HL-60/S4 (cell line): ENCODE measurements around the gene CD55.

Experiments used
- in situ Hi-C: fragments of 300-500 bp; cut with MboI; formaldehyde crosslinking; loops from 2 replicates; pipeline ENCODE4 v1.14.3; 2022; ENCODE audit warnings: low sequenced_read_pairs

Gene CD55

DNA sequence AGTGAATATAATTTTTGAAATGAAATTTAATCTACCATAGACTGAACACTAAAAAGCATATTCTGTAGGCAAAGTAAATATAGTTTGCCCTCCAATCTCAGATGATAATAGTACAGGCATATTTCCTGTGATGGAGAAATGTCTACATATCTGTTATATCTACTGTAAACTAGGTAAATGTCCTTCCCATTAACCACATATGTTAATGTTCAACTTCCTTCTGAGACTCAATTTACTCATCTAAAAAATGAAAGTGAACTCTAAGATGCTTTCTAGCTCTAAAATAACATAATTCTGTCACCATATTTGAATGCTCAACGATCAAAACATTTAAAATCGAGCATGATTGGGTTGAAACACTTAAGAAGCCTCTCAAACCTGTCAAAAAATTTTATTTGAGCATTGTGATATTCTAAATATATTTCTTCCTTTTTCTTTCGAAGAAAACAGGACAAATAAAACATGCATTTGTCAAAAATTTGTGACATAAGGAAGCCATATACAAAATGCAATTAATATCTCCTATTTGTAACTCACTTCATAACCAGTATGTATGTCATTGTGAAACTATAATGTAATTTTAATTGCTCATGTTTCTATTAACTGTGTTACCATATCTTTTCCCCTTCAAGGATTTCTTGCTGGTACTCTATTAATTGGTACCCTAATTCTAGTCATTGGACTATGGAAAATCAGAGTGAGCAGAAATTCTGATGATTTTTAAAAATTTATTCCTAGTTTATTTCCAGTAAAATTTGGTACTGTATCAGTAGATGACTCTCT is 34.2 kb downstream of the CD55 start:
- in situ Hi-C loops = no loop called here

DNA sequence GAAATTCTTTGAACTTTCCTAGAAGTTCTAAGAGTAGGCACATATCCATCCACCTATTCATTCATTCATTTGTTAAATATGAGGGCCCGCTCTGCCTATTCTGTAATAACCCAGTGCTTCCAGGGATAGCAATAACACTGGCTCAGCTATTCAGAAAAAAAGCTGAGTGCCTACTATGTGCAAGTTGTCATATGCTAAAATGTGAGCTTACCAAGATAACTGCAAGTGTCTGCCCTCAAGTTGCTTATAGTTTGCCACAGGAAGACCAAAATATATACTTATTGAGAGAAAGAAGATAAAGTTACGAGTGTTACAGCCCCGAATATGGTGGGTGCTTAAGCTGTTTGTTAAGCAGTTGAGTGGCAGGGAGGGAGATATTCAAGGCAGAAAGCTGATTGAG is 39.6 kb downstream of the CD55 start:
- in situ Hi-C loops = no loop called here

DNA sequence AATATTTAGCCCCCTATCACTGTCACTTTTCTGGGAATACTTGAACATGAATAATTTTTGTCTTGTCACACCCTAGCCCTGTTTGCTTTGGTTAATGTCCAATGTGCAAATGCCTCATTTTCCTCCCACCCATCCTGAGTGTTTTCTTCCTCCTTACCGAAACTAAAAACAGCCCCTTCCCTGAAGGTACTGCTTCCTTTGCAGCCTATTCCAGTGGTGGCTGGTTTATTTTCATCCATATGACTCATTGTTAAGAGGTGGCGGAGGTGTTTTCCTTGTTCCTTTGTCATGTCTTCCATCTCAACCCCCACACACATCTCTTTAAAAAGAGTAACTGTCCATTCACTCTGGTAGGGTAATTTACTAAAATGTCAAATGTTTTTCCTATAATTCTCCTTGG is 40.4 kb downstream of the CD55 start:
- in situ Hi-C loops = no loop called here

DNA sequence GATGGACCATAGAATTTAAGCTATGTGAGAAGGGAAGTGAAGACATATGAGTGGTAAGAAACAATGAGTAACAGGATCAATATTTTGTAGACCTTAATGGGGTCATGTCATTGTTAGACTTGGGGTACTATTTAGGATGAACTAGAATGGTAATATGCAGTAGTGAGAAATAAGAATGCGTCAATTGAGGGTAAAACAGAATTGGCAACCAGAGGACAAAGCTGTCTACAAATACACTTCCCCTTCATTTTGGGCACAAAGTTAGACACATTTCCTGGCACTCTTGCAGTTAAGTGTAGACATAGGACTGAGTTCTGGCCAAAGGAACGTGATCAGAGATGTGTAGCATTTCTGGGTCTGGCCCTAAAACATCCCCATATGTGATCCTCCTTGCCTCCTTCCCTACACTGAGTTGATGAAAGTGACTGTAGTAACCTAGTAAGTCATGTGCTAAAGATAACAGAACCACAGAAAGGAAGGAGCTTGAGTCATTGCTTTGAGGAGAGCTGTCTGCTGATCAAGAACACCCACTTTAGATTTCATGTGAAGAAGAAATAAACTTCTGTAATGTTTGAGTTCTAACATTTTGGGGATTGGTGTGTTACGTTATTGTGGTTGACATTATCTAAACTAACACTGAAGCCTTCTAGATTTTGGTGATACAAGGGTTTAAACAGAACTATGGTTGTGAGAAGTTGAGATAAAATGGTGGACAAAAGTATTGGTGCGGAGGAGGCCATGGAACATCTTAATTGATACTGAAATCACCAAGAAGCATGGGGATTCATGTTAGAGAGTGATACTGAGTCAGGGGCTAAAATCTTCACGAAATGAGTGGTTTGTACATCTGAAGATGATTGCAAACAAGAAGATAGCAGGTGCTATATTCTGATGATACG is 41.7 kb downstream of the CD55 start:
- in situ Hi-C loops = no loop called here

DNA sequence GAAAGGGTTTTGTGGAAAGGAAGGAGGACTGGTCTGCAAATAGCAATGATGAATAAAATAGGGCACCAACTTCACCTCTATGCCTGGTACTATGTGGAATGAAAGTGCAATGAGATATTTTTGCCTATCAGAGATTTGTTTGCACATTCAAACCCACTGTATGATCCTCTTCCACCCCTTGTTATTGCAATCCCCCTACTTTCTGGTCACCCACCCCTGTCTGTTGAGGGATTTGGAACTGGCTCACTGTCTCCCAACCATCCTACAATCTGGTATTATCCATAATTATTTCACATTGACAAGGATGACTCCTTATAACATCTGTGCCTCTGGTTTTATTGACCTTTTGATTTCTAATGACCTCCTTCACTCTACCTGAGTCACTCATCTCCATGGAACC is 42.4 kb downstream of the CD55 start:
- in situ Hi-C loops = no loop called here

DNA sequence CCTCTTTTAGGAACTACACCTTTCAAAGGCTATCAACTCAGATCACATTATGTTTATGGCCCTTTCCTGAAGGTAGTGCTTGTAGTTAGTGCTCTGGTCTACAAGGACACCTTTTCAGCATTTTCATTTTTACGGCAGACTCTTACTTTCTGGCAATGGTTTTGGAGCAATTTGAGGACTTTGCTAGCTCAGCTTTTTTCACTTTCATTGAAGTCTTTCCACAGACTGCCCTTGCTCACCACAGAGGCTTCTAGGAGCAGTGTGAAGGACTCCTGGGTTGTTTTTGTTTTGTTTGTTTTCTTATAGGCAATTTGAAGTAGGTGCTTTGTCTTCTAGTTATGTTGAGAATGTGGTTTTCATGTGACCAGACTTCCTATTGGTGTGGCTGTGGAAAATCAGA is 43.1 kb downstream of the CD55 start:
- in situ Hi-C loops = no loop called here

DNA sequence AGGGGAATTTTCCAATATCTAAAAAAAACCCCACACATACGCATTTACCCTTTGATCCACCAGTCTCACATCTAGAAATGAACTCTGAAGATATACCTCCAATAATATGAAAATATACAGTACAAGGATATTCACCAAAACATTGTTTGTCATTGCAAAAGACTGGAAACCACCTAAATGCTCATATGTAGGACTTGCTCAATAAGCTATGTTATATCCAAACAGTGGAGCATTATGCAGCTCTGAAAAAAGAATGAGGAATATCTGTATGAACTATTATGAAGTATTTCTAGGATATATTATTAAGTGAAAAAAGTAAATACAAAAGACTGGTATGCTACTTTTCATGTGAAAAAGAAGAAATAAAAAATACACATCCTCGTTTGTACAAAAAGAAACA is 43.6 kb downstream of the CD55 start:
- in situ Hi-C loops = no loop called here

DNA sequence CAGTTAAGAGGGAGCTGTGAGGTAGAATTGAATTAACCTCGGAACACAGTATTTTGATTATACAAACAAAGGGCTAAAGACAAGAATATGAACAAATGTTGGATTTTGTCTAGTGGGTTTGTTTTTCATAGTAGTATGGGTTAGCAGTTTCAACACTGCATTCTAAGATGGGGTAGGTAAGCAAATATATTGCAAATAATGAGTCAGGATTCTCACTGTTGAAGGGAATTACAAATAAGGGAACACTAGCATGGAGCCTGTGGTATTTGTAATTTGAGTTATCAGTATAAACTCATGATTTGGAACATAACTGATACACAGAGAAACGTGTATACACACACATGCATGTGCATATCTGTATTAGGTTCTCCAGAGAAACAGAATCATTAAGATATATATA is 44.5 kb downstream of the CD55 start:
- in situ Hi-C loops = no loop called here

DNA sequence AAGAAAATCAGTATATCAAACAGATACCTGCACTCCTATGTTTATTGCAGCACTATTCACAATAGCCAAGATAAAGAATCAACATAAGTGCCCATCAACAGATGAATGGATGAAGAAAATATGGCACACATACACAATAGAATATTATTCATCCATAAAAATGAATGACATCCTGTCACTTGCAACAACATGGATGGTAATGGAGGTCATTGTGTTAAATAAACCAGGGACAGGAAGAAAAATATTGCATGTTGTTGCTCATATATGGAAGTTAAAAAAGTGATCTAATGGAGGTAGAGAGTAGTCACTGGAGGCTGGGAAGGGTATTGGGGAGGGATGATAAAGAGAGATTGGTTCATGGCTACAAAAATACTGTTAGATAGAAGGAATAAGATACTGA is 67.2 kb downstream of the CD55 start:
- in situ Hi-C loops = no loop called here

DNA sequence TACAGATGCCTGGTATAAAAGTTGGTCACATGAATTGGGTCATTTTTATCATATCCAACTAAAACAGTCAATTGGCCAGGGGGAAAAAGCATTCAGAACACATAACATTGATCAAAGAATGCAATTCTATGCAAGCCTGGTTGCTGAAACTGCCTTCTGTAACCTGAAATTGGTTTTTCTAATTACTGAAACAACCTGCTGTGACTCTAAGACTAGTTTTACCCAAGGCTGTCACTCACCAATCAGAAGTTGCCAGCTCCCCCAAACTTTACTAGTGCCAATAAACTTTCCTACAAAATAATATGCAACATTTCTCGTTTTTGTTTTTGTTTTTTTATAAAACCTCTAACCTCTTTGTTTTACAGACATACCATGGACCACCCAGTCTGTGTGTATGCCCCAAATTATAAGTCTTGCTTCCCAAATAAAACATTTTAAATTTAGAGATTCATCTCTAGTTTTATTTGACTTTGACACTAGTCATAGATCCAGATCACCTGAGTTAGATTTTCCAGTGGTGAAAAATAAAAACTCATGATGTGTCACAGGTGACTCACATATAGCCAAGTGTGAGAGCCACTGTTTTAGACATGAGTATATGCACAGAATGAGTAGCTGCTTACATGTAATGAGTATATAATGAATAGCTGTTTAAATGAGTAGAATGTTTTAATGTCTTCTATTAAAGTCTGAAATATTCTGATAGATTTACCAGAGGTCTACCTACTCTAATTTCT is 68.4 kb downstream of the CD55 start:
- in situ Hi-C loops = no loop called here

DNA sequence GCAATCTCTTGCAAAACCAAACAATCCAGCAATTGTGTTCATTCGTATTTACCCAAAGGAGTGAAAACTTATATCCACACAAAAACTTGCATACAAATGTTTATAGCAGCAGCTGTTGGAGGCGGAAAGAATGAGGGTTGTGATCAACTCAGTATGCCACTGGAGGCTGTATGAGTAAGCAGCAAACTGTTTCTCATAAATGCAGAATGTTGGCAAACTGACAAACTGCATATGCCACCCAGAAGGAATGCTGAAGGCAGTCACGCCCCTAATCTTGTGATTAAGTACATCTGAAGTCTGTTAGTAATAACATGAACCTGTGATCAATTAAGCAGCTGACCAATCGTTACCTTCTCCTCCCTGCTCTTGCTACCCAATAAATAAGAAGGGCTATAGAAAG is 72.1 kb downstream of the CD55 start:
- in situ Hi-C loops = no loop called here

DNA sequence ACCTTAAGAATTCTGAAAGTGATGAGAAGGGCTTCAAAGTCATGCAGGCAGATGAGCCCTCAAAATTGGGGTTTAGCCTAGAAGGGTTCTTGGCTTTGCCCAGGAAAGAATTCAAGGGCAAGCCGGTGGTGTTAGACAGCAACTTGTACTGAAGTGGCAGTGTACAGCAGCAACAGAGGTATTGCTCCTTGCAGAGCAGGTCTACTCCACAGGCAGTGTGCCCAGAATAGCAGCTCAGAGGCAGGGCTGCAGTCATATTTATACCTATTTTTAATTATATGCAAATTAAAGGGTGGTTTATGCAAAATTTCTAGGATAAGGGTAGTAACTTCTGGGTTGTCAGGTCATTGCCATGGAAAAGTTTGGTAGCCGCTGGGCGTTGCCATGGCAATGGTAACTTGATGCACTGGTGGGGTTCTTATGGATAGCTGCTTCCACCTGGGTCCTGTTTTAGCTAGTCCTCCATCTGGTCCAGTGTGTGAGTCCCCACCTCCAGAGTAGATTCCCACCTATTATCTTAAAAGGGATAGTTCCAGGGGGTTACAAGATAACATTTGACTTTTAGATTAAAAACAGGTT is 74.8 kb downstream of the CD55 start:
- in situ Hi-C loops = no loop called here

DNA sequence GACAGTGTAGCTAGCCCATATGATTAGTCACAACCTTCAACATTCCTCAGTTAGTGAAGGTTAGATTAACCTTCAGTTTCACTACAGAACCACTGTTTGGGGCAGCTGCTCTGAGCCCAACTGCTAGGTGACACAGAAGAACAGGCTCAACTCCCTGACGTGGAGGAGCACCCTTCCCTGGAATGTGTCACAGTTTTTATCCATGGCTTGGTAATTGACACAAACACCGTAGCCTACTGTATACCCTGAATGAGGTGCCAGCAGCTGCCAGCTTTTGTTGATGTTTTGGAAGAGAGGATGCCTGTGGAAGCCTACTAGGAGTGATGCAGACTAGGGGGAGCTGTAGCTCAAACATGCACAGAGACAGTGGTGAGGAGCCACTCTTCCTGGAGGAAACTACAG is 76.0 kb downstream of the CD55 start:
- in situ Hi-C loops = no loop called here

DNA sequence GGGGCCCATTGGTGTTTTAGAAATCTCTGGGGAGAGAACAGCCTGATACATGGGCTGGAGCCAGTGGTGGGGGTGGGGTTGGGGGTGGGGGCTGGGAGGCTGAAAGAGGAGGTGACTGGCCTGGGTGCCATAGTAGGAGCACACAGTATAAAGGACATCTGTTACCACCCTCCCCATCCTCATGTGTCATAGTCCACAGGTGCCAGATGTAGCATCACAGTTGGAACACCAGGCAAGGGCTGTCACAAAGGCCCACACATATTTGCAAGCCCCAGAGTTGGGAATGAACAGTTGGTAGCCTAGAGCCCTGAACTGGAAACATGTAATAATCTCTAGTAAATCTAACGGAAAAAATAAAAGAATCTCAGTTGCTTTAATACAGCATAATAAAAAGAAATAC is 77.5 kb downstream of the CD55 start:
- in situ Hi-C loops = no loop called here

DNA sequence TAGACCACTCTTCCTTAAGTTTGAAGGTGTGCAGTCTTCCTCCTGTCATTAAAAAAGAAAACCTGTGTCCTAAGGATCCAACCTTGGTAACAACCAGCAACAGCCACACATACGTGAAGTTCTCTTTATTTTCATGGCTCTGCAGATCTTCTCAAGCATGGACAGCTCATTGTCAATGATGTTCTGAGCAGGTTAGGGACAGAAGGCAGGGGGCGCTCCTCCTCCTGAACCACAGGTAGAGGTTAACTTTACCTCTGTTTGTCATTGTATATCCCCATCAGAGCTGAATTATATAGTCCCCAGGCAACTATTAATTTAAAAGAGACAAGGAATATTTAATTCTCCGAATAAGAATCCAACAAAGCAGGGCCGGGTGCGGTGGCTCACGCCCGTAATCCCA is 80.1 kb downstream of the CD55 start:
- in situ Hi-C loops = loop anchor here (10.0 kb wide), 1 partner anchor 317 kb away; the partner anchor contains the start of gene C4BPB

DNA sequence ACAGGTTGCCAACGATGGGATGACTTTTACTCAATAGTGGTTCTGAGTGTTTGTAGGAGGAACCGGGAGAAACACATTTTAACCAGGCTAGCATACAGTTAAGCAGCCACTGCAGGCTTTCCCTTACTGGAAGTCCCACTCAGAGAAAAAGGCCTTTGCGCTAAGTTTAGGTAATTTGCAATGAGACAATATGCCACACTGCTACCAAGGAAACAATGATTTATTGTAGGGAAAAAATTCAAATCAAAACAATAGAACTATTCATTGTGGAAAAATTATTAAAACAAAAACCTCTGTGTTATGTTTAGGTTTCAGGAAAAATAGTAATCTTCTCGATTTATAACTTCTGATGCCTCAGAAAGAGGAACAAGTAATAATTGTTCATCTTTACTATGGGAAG is 81.3 kb downstream of the CD55 start:
- in situ Hi-C loops = loop anchor here (10.0 kb wide), 1 partner anchor 318 kb away; the partner anchor contains the start of gene C4BPB

DNA sequence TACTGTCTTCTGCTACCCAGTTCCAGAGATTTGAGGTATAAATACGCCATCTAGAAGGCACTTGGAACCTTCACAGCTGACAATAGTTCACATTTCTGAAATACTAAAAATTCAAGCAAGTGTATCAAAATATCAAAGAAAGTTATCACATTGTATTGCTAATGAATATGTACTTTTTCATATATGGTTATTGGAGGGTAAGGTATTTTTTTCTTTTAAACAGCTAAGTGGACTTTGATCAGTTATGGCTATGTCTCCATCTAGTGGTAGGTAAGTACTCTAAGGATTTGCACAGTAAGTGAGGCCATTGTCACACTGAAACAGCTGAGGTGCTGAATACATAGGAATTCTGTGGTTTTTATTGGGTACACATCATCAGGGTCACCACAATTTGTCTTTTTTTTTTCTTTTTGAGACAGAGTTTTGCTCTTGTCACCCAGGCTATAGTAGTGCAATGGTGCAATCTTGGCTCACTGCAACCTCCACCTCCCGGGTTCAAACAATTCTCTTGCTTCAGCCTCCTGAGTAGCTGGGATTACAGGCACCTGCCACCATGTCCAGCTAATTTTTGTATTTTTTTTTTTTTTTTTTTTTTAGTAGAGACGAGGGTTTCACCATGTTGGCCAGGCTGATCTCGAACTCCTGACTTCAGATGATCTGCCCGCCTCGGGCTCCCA is 83.5 kb downstream of the CD55 start:
- in situ Hi-C loops = loop anchor here (10.0 kb wide), 1 partner anchor 320 kb away; the partner anchor contains the start of gene C4BPB

DNA sequence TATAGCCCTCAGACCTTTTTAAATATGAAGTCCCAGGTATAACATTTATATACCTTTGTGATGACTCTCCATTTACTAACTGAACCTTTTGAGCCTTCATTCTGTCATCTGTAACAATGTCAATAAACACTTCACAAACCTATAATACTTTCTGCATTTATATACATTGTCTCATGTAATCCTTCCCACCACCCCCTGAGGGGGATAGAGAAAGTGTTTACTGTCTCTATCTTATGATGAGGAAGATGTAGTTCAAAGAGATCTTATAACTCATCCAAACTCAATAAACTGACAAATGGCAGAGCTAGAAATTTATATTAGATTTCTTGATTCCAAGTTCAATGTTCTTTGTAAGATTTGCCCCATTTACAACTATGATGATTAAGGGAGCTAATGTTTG is 84.3 kb downstream of the CD55 start:
- in situ Hi-C loops = loop anchor here (10.0 kb wide), 1 partner anchor 321 kb away; the partner anchor contains the start of gene C4BPB

DNA sequence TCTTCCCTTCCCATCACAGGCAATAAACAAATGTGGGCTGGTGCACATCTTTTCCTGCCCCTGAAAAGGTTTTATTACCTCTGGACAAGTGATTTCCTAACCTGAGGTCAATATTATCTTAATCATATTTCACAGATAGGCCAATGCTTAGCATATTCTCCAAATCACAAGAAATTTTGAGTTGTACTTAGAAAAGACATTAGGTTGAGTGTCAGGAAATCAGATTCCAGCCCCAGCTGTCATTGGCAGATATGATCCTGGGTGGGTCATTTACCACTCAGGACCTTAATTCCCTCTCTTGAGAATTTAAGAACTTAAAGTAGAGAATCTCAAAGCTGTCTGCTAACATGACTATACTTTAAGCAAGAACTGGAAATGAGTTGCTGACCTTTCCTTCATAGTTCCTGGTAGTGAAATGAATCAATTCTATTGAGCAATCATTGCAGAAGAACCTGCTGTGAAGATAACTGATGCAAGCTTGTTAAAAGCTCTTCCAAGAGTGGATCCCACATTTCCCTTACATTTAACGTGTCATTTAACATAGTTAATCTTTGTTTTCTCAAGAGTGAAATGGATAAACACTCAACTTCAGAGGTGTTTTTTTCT is 86.3 kb downstream of the CD55 start:
- in situ Hi-C loops = loop anchor here (10.0 kb wide), 1 partner anchor 323 kb away; the partner anchor contains the start of gene C4BPB
